ENCODE measurements around the gene TM2D1.
A peak's percentile ranks its signal among the peaks of the same experiment; 100 is the strongest.
"Not testable (repeated sequence)": the region's sequence is repeated elsewhere in the genome, so short reads cannot be mapped to it uniquely, and the experiment has no call there.

Gene TM2D1

GRCh38 chr1:61724813-61725694 lies at the start of gene TM2D1:
TM2D1 (minus strand) TSS chr1:61725141; CDS start chr1:61725120, 21 bp downstream.
- DNase-seq (peak; percentile 89), ATAC-seq (peak; percentile 97)

- no peak for ATAC-seq
- no peak for DNase-seq
Measured at GRCh38 chr1:61770131-61770530, 45.2 kb upstream of the TM2D1 start.

GRCh38 chr1:61757950-61758349 lies 33.0 kb upstream of the TM2D1 start:
- no peak for ATAC-seq
- DNase-seq = no peak

- no peak for ATAC-seq
- no peak for DNase-seq
Measured at GRCh38 chr1:61756773-61757172, 31.8 kb upstream of the TM2D1 start.

GRCh38 chr1:61754545-61754944 lies 29.6 kb upstream of the TM2D1 start:
- no peak for ATAC-seq

GRCh38 chr1:61753998-61754508 lies 29.1 kb upstream of the TM2D1 start:
- DNase-seq (no peak), ATAC-seq (peak; percentile 81)

More at GRCh38 chr1:61754545-61754944, 29.6 kb upstream of the TM2D1 start:
- DNase-seq = no peak

GRCh38 chr1:61752921-61753389 lies 28.0 kb upstream of the TM2D1 start:
- ATAC-seq (no peak), DNase-seq (no peak)

- ATAC-seq (no peak), DNase-seq (no peak)
Measured at GRCh38 chr1:61749574-61749973, 24.6 kb upstream of the TM2D1 start.

- ATAC-seq (no peak), DNase-seq (no peak)
Measured at GRCh38 chr1:61748566-61748965, 23.6 kb upstream of the TM2D1 start.

GRCh38 chr1:61746813-61747212 lies 21.9 kb upstream of the TM2D1 start:
- DNase-seq = no peak
- ATAC-seq = no peak

- DNase-seq (no peak), ATAC-seq (no peak)
Measured at GRCh38 chr1:61743716-61744580, 19.0 kb upstream of the TM2D1 start.

GRCh38 chr1:61743431-61743705 lies 18.4 kb upstream of the TM2D1 start:
- DNase-seq (no peak), ATAC-seq (no peak)

- ATAC-seq = peak; percentile 66
- no peak for DNase-seq
Measured at GRCh38 chr1:61742620-61743430, 17.9 kb upstream of the TM2D1 start.

GRCh38 chr1:61741711-61742619 lies 17.0 kb upstream of the TM2D1 start, which contains the start of gene PATJ:
PATJ (plus strand) TSS chr1:61742480; CDS start chr1:61762893, 20,413 bp downstream.
- ATAC-seq (peak; percentile 83), DNase-seq (peak; percentile 62)

- ATAC-seq (no peak), DNase-seq (no peak)
Measured at GRCh38 chr1:61740751-61741700, 16.1 kb upstream of the TM2D1 start.

GRCh38 chr1:61732726-61733125 lies 7.8 kb upstream of the TM2D1 start:
- no peak for DNase-seq
- ATAC-seq = no peak

GRCh38 chr1:61730679-61731078 lies 5.7 kb upstream of the TM2D1 start:
- ATAC-seq, DNase-seq: not testable (repeated sequence)

- ATAC-seq (no peak), DNase-seq (no peak)
Measured at GRCh38 chr1:61727544-61727943, 2.6 kb upstream of the TM2D1 start.

GRCh38 chr1:61724506-61724812 lies 482 bp downstream of the TM2D1 start:
- ATAC-seq = no peak

More at GRCh38 chr1:61724506-61724812, 482 bp downstream of the TM2D1 start:
- DNase-seq = no peak

Measured in stimulated activated naive CD8-positive, alpha-beta T cell treated with anti-CD3 and anti-CD28 coated beads, Interleukin-15, Interleukin-2, amounts not matched to agents 100 U/mL and 50 U/mL, for 24 hours (primary cell).